D721Med (cell line): ENCODE results near the gene LXN.

Experiments used
- DNase-seq: peaks from one replicate; pipeline ENCODE4 v3.0.0; 2011; ENCODE audit warnings: low spot score; ENCODE audit not compliant: insufficient read length
- FAIRE-seq: peaks from 2 replicates; lab custom pipeline; 2011; peaks lifted over from hg19 to GRCh38; lab: Jason Lieb, UNC
- CTCF ChIP-seq: IDR thresholded peaks from 2 replicates; pipeline ENCODE4 v1.5.1; 2012; ENCODE audit warnings: mild to moderate bottlenecking, control low read depth; ENCODE audit not compliant: insufficient read depth; ENCODE audit errors: missing control alignments

Gene LXN

GRCh38 chr3:158631981-158632380 is 40.5 kb downstream of the LXN start:
- no peak for FAIRE-seq
- TF ChIP-seq CTCF: no peak

GRCh38 chr3:158625881-158626280 is 46.6 kb downstream of the LXN start:
- DNase-seq (no peak), FAIRE-seq (no peak)
- no peak for TF ChIP-seq CTCF

More at GRCh38 chr3:158631981-158632380, 40.5 kb downstream of the LXN start:
- DNase-seq: no peak

GRCh38 chr3:158617982-158618875 is 54.2 kb downstream of the LXN start:
- FAIRE-seq (no peak), DNase-seq (no peak)
- TF ChIP-seq CTCF: no peak
